Measurements from ENCODE around the gene CNTN6. TPM values are rescaled to one million over a fixed set of nuclear protein-coding genes. Genes with fewer than 3 reads are reported as not detected.

CNTN6 gene
- polyA plus RNA-seq, 2 of the 4 experiments (the other 2 are of a cell fraction): not detected

DNA sequence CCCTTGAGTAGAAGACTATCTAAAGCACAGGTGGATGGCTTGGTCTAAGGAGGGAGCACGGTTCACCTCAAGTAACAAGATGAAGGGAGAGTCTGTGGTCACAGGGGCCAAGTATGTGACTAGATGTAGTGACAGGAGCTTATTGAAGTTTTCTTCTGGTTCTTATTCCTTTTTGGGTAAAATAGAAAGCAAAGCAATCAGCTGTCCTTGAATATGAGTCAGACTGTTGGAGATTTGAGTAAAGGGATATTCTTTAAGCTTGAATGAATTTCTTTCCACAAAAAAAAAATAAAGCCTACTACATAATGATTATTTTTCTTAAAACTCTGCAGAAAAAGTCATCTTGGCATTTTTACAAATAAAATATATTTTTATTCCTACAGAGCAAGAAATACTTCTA, 1.5 kb upstream of the CNTN6 start:
- no peaks in the 10 kb centered on the region for H3K9me3 ChIP-seq
- H3K27ac ChIP-seq: no peak overlapping the region
- ChIA-PET CTCF (no interaction called here), POLR2A (no interaction called here)
- H3K4me1 ChIP-seq: no peaks in the 10 kb centered on the region
- H3K4me3 ChIP-seq: no peak overlapping the region
- TF ChIP-seq CBX8 (IDR thresholded peaks at IDR 0.05) (no peak), FOSL2 (IDR thresholded peaks at IDR 0.05) (no peak), FOSL2 (CRISPR knock-in tag; IDR thresholded peaks at IDR 0.05) (no peak), RNF2 (IDR thresholded peaks at IDR 0.05; ENCODE audit: borderline replicate concordance, low read depth) (no peak), TFCP2L1 (CRISPR knock-in tag; IDR thresholded peaks at IDR 0.05) (no peak), FOSB (CRISPR knock-in tag; IDR thresholded peaks at IDR 0.05) (no peak)
- TF ChIP-seq, protein P1, sequence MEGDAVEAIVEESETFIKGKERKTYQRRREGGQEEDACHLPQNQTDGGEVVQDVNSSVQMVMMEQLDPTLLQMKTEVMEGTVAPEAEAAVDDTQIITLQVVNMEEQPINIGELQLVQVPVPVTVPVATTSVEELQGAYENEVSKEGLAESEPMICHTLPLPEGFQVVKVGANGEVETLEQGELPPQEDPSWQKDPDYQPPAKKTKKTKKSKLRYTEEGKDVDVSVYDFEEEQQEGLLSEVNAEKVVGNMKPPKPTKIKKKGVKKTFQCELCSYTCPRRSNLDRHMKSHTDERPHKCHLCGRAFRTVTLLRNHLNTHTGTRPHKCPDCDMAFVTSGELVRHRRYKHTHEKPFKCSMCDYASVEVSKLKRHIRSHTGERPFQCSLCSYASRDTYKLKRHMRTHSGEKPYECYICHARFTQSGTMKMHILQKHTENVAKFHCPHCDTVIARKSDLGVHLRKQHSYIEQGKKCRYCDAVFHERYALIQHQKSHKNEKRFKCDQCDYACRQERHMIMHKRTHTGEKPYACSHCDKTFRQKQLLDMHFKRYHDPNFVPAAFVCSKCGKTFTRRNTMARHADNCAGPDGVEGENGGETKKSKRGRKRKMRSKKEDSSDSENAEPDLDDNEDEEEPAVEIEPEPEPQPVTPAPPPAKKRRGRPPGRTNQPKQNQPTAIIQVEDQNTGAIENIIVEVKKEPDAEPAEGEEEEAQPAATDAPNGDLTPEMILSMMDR (IDR thresholded peaks at IDR 0.05): no peak
- FAIRE-seq (no peak), DNase-seq (ENCODE audit: low read depth in 1 of 2, low spot score in 1 of 2) (no peak), ATAC-seq (no peak)
- no peak overlapping the region for H3K4me2 ChIP-seq
- WGBS (ENCODE audit: missing lambda C conversion rate): 0% methylated on average over 1 of the region's 1 CpG

DNA sequence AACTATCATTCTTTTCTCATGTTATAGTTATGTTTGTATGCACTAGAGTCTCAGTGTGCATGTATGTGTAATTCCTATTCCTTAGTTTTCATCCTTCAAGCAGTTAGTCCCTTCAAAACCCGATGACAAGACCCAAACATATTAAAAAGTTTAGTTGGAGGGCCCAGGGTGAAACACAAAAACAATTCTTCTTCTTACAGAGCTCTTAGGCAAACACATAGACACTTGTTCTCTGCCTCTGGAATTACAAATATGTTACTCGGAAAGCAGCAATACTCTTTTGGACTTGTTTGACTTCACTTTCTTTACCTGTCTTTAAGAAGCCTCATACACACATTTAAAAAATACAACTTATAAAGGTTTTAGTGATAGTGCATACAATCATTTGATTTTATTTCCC, 763 bp upstream of the CNTN6 start:
- DNase-seq (ENCODE audit: low read depth in 1 of 2, low spot score in 1 of 2): no peak
- TF ChIP-seq CBX8 (IDR thresholded peaks at IDR 0.05) (no peak), HOXB13 (CRISPR knock-in tag; IDR thresholded peaks at IDR 0.05; ENCODE audit: low read depth) (no peak)
- Histone ChIP-seq H3K4me3 (no peak overlapping the region), H3K4me1 (no peaks in the 10 kb centered on the region), H3K27ac (no peak overlapping the region), H3K9me3 (no peaks in the 10 kb centered on the region), H3K4me2 (no peak overlapping the region)
- ChIA-PET CTCF (no interaction called here), POLR2A (no interaction called here)
- WGBS (ENCODE audit: missing lambda C conversion rate): 27% methylated on average over 2 of the region's 2 CpGs
- no peak for ATAC-seq
- no peak for FAIRE-seq

DNA sequence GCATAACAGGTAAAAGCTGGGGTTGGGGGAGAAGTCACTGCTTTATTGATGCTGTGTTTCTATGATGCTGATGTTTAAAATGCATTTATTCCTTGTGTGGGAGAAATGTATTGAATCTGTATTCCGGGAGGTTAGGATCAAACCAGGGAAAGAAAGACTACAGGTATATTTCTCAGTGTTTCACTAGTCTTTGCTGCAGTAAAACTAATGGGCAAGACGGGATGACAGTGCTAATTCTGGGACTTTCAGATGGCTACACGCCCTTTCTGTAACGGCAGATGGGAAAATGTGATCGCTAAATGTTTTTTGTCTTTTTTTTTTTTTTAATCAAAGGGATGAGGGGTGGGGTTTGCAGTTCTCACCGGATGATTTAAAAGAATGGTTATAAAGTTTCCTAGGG, 393 bp downstream of the CNTN6 start:
- DNase-seq (ENCODE audit: low read depth in 1 of 2, low spot score in 1 of 2) (no peak), ATAC-seq (no peak), FAIRE-seq (no peak)
- Histone ChIP-seq H3K4me3 (no peak overlapping the region), H3K4me1 (no peaks in the 10 kb centered on the region), H3K27ac (no peak overlapping the region), H3K9me3 (no peaks in the 10 kb centered on the region), H3K4me2 (no peak overlapping the region)
- ChIA-PET POLR2A (no interaction called here), CTCF (no interaction called here)
- TF ChIP-seq KDM5A (IDR thresholded peaks at IDR 0.05) (no peak), NFE2L2 (conservative IDR thresholded peaks at IDR 0.05; ENCODE audit: low read length) (no peak), SMC3 (IDR thresholded peaks at IDR 0.05) (no peak), JUN (IDR thresholded peaks at IDR 0.05) (no peak), TFCP2L1 (CRISPR knock-in tag; IDR thresholded peaks at IDR 0.05) (no peak), SREBF2 (IDR thresholded peaks at IDR 0.05) (no peak), FOXS1 (CRISPR knock-in tag; IDR thresholded peaks at IDR 0.05) (no peak)
- TF ChIP-seq, protein P2, sequence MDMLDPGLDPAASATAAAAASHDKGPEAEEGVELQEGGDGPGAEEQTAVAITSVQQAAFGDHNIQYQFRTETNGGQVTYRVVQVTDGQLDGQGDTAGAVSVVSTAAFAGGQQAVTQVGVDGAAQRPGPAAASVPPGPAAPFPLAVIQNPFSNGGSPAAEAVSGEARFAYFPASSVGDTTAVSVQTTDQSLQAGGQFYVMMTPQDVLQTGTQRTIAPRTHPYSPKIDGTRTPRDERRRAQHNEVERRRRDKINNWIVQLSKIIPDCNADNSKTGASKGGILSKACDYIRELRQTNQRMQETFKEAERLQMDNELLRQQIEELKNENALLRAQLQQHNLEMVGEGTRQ (IDR thresholded peaks at IDR 0.05): no peak
- TF ChIP-seq, protein P3, sequence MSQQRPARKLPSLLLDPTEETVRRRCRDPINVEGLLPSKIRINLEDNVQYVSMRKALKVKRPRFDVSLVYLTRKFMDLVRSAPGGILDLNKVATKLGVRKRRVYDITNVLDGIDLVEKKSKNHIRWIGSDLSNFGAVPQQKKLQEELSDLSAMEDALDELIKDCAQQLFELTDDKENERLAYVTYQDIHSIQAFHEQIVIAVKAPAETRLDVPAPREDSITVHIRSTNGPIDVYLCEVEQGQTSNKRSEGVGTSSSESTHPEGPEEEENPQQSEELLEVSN (IDR thresholded peaks at IDR 0.05; ENCODE audit: borderline replicate concordance, low read depth): no peak
- TF ChIP-seq, protein P4, sequence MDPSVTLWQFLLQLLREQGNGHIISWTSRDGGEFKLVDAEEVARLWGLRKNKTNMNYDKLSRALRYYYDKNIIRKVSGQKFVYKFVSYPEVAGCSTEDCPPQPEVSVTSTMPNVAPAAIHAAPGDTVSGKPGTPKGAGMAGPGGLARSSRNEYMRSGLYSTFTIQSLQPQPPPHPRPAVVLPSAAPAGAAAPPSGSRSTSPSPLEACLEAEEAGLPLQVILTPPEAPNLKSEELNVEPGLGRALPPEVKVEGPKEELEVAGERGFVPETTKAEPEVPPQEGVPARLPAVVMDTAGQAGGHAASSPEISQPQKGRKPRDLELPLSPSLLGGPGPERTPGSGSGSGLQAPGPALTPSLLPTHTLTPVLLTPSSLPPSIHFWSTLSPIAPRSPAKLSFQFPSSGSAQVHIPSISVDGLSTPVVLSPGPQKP (IDR thresholded peaks at IDR 0.05; ENCODE audit: low read depth, low read length): no peak
- TF ChIP-seq, protein P5, sequence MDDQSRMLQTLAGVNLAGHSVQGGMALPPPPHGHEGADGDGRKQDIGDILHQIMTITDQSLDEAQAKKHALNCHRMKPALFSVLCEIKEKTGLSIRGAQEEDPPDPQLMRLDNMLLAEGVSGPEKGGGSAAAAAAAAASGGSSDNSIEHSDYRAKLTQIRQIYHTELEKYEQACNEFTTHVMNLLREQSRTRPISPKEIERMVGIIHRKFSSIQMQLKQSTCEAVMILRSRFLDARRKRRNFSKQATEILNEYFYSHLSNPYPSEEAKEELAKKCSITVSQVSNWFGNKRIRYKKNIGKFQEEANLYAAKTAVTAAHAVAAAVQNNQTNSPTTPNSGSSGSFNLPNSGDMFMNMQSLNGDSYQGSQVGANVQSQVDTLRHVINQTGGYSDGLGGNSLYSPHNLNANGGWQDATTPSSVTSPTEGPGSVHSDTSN (IDR thresholded peaks at IDR 0.05): no peak
- WGBS (ENCODE audit: missing lambda C conversion rate): 11% methylated on average over 6 of the region's 6 CpGs
